Measurements from ENCODE around the gene CCDC57.
A peak's percentile ranks its signal among the peaks of the same experiment; 100 is the strongest.

The CCDC57 gene

GRCh38 chr17:82232322-82232820 is 19.7 kb upstream of the CCDC57 start:
- TF ChIP-seq CTCF (IDR thresholded peaks at IDR 0.05): no peak
- peak overlapping the region; percentile 90 for H3K4me3 ChIP-seq
- peak; percentile 74 for DNase-seq (ENCODE audit: low spot score)
- H3K27ac ChIP-seq: peak overlapping the region in 1 of 2 donors; percentile 92

DNA sequence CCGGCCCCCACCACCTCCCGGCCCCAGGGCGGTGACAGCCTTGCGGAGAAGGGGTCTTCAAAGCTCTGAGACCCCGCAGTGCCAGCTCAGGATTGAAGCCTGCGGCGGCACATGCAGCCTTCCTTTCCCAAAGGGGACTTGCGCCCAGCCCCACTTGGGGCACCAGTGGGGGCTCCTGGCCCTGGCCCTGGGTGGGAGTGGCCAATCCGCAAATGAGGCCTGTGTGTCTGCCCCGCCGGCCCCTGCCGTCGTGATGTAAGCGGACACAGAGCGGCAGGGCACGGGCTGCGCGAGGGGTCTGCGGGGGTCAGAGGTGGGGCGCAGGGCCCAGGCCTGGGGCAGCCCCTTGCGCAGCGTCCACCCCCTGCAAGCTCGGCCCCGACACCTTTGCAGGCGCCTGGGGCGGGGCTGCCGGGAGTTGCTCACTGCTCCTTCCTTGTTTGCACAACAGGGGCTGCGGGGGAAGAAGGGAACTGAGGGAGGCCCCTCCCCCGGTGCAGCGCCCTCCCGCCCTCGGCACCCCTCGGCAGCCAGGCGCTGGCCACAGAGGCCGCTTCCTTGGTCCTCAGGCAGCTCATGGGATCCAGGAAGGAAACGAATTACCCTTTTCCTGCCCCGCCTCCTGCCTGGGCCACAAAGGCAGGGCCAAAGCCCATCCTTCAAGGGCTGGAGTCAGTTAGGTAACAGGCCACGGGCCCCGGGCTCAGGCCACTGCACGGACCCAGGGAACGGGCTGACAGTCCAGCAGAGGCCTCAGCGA is 19.1 kb upstream of the CCDC57 start:
- no peak for TF ChIP-seq CTCF (IDR thresholded peaks at IDR 0.05)
- peak overlapping the region; percentile 90 for H3K4me3 ChIP-seq
- peak overlapping the region; percentile 78 to 92 for H3K27ac ChIP-seq
- peak; percentile 85 for DNase-seq (ENCODE audit: low spot score)

DNA sequence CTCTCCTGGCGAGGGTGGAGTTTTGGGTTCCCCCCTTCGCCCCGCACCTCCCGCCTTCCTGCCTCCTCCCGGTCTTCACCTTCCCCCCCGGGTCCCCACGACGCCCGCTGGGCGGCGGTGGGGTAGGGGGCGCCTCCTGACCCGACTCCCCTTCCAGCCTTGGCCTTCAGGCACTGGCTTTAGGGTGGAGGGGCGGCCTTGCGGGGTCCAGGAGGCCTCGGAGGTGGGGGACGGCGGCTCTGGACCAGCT is 18.6 kb upstream of the CCDC57 start:
- peak; percentile 79 for DNase-seq (ENCODE audit: low spot score)
- no peak for TF ChIP-seq CTCF (IDR thresholded peaks at IDR 0.05)

DNA sequence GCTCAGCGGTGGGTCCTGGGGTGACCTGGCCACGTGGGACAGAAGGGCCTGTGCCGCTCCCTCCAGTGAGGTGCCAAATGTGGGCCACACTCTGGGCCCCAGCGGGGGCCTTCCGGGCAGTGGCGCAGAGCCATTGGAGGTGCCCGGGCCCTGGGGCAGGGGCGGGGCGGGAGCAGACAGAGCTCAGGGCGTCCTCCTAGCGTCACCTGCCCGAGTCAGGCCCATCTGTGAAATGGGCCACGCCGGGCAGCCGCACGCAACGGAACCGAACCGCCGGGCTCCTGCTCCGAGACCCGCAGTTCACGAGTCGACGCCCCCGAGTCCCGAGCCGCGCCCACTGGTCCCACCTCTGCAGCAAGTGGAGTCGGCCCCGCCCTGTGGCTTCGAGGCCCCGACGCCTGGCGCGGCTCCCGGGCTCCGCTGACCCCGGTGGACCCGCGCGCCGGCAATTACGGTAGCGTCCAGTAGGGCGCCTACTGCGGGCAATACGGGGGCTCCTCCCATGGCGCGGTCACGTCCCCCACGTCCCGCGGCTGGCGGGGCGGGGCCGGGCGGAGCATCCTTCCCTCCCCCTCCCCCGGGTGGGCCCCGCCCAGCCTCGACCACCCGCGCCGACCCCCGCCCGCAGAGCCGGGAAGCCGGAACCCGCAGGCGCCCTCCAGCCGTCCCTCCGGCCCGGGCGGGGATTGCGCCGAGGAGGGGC is 18.1 kb upstream of the CCDC57 start:
- peak; percentile 84 for DNase-seq (ENCODE audit: low spot score)
- H3K27ac ChIP-seq: peak overlapping the region; percentile 78 to 92
- peak; percentile 53 for TF ChIP-seq CTCF (IDR thresholded peaks at IDR 0.05)
- H3K4me3 ChIP-seq: peak overlapping the region; percentile 90

More for the DNA sequence above, 18.6 kb upstream of the CCDC57 start:
- Histone ChIP-seq H3K27ac (peak overlapping the region; percentile 78 to 92), H3K4me3 (peak overlapping the region; percentile 90)

- Histone ChIP-seq H3K27ac (peak overlapping the region; percentile 78 to 92), H3K4me3 (peak overlapping the region; percentile 90)
- peak; percentile 76 for DNase-seq (ENCODE audit: low spot score)
- no peak for TF ChIP-seq CTCF (IDR thresholded peaks at IDR 0.05)
Measured at GRCh38 chr17:82229698-82230608, 17.3 kb upstream of the CCDC57 start.

GRCh38 chr17:82228842-82229697 is 16.4 kb upstream of the CCDC57 start, which contains the start of gene SLC16A3:
SLC16A3 (plus strand) TSS chr17:82229042; CDS start chr17:82236009, 6,967 bp downstream.
- DNase-seq (ENCODE audit: low spot score): no peak
- Histone ChIP-seq H3K4me3 (peak within 1 kb of the TSS; percentile 90), H3K27ac (peak within 1 kb of the TSS; percentile 78 to 92)
- TF ChIP-seq CTCF (IDR thresholded peaks at IDR 0.05): no peak

Data from coronary artery (tissue), 2 donors.